ENCODE results near the gene CHIT1. TPM values are rescaled to one million over a fixed set of nuclear protein-coding genes. Genes with fewer than 3 reads are reported as not detected.

Gene CHIT1
- total and polyA plus RNA-seq, 2 of the 8 experiments (the other 6 are each of a cell fraction or from before 2014, with no cell fraction given): not detected

- TF ChIP-seq KDM1A (IDR thresholded peaks at IDR 0.05; ENCODE audit: borderline replicate concordance, low read length) (no peak), ATF2 (IDR thresholded peaks at IDR 0.05; ENCODE audit: low read length) (no peak), RXRA (IDR thresholded peaks at IDR 0.05; ENCODE audit: insufficient read depth, low read depth, low read length) (no peak), CBX5 (IDR thresholded peaks at IDR 0.05; ENCODE audit: low read depth, low read length) (no peak), POLR2AphosphoS5 (IDR thresholded peaks at IDR 0.05; ENCODE audit: low read depth, low read length) (no peak)
These were observed 51.9 kb downstream of the CHIT1 start (continued) for GRCh38 chr1:203177470-203178039.

All from H1 (cell line).